ENCODE results near the gene NOL12. TPM values are rescaled to one million over a fixed set of nuclear protein-coding genes. Genes with fewer than 3 reads are reported as not detected.

NOL12 gene
- polyA plus RNA-seq, 1 of the 3 experiments (the other 2 are of a cell fraction): 52.2 TPM

DNA sequence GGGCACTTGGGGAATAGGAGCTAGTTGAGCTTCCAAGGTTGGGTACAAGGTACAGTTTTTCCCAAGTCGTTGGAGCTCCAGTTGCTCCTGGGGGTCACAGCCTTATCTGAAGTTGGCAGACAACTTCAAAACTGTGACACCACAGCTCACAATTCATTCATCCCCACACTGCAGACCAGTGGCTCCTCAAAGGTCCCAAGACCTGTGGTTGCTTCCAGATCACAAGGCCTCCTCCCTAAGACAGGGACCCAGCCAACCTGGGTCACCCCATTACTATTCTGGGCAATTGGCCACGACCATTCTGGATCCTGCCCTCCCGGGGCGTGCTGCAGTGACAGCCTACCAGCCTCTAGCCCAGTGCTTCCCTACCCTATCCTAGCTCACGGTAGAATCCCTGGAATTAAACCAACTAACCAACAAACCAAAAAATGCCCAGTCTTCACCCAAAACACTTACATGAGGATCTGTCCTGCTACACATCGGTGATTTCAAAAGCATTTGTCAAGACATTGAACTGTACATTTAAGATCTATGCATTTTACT lies 28.5 kb upstream of the NOL12 start:
- DNase-seq: peak; percentile 75

DNA sequence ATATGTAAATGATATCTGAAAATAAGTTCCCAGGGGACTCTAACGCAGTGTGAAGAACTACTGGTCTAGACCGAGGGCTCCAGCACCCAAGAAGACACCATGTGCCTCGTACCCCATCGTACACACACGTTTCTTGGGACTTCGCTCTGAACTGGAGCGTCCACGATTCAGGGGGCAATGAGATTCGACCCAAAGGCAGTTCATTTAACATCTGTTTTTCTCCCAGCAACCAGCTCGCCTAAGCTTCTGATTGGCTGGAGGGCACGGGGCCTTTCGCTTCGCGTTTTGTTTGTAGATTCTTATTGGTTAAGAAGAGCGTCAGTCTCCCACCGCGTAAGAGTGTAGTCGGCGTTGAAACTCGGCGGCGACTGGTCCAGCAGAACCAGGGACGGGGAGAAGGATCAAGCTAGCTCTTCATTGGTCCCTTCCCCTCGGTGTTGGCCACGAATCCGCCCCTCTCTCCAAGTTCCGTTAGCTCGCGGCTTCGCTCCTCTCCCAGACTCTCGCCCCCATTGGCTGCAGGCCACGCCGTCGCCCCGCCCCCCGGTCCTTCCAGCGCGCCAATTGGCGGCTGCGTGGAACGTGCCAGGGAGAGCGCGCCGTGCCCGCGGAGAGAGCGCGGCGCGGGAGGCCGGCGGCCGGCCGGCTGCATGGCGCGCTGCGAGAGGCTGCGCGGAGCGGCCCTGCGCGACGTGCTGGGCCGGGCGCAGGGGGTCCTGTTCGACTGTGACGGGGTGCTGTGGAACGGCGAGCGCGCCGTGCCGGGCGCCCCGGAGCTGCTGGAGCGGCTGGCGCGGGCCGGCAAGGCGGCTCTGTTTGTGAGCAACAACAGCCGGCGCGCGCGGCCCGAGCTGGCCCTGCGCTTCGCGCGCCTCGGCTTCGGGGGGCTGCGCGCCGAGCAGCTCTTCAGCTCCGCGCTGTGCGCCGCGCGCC lies 27.7 kb upstream of the NOL12 start, which contains the start of gene PDXP:
Gene PDXP, plus strand, starts transcription at position 591 of the 933 bp plus-strand sequence. Its CDS starts 60 bp downstream, at position 651.
- whole genome bisulfite sequencing (ENCODE audit: low lambda C conversion rate): 2% methylated on average over 27 of the region's 101 CpGs
- peaks cover 20% of the 10 kb centered on the region for H3F3A ChIP-seq (replicated peaks; ENCODE audit: insufficient read depth)
- peak; percentile 98 for DNase-seq
- peaks cover 40% of the 10 kb centered on the region for H3K79me2 ChIP-seq (ENCODE audit: insufficient read depth)
- H2AFZ ChIP-seq (ENCODE audit: low read depth): peak within 1 kb of the TSS; percentile 91
- POLR2A ChIA-PET: interaction anchor here (0.8 to 2.7 kb wide), 12 partner anchors 9 to 149 kb away, joined by 3 to 28 read pairs (median 6); partner anchors contain the start of genes GCAT, LGALS1 and NOL12
- H3K4me3 ChIP-seq (ENCODE audit: low read depth in 2 of 2, low read length in 1 of 2): peak within 1 kb of the TSS; percentile 67 to 70
- no peaks in the 10 kb centered on the region for H3K9me3 ChIP-seq
- CTCF ChIA-PET: interaction anchor here (0.6 to 44.3 kb wide), 10 partner anchors 12 to 96 kb away, joined by 3 to 898 read pairs (median 5); partner anchors contain the start of genes LGALS1, NOL12, SH3BP1 and TRIOBP
- H3K27ac ChIP-seq (ENCODE audit: low read depth in 2 of 2, low read length in 1 of 2): peak within 1 kb of the TSS; percentile 73 to 93
- peaks cover 19 to 37% of the 10 kb centered on the region in 2 experiments; a peak in 3 of 4 replicates for H3K4me1 ChIP-seq (ENCODE audit: control insufficient read depth in 1 of 2, insufficient read depth in 2 of 2, low read depth in 1 of 2, low read length in 1 of 2)
- peaks cover 22% of the 10 kb centered on the region; the same call in 1 of the 2 replicates for H4K20me1 ChIP-seq (ENCODE audit: insufficient read depth)
- H3K36me3 ChIP-seq (replicated peaks in 1 of 2; ENCODE audit: control insufficient read depth in 1 of 2, insufficient read depth in 2 of 2, low read length in 1 of 2): no peaks in the 10 kb centered on the region
- H3K9me2 ChIP-seq: no peaks in the 10 kb centered on the region
- peak within 1 kb of the TSS; percentile 67 for H3K9ac ChIP-seq
- H3K27me3 ChIP-seq (ENCODE audit: insufficient read depth): no peaks in the 10 kb centered on the region
- peak within 1 kb of the TSS; percentile 93 for H3K4me2 ChIP-seq
- TF ChIP-seq FOXJ3 (CRISPR knock-in tag; IDR thresholded peaks at IDR 0.05): no peak
- TF ChIP-seq, protein P1, sequence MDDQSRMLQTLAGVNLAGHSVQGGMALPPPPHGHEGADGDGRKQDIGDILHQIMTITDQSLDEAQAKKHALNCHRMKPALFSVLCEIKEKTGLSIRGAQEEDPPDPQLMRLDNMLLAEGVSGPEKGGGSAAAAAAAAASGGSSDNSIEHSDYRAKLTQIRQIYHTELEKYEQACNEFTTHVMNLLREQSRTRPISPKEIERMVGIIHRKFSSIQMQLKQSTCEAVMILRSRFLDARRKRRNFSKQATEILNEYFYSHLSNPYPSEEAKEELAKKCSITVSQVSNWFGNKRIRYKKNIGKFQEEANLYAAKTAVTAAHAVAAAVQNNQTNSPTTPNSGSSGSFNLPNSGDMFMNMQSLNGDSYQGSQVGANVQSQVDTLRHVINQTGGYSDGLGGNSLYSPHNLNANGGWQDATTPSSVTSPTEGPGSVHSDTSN (IDR thresholded peaks at IDR 0.05): peak; percentile 100
- peak; percentile 61; the same call in 1 of the 2 replicates for TF ChIP-seq MXI1 (IDR thresholded peaks at IDR 0.05; ENCODE audit: low read depth, low read length)
- TF ChIP-seq, protein P2, sequence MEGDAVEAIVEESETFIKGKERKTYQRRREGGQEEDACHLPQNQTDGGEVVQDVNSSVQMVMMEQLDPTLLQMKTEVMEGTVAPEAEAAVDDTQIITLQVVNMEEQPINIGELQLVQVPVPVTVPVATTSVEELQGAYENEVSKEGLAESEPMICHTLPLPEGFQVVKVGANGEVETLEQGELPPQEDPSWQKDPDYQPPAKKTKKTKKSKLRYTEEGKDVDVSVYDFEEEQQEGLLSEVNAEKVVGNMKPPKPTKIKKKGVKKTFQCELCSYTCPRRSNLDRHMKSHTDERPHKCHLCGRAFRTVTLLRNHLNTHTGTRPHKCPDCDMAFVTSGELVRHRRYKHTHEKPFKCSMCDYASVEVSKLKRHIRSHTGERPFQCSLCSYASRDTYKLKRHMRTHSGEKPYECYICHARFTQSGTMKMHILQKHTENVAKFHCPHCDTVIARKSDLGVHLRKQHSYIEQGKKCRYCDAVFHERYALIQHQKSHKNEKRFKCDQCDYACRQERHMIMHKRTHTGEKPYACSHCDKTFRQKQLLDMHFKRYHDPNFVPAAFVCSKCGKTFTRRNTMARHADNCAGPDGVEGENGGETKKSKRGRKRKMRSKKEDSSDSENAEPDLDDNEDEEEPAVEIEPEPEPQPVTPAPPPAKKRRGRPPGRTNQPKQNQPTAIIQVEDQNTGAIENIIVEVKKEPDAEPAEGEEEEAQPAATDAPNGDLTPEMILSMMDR (IDR thresholded peaks at IDR 0.05): no peak
- peak; percentile 36 for TF ChIP-seq POLR2AphosphoS5 (IDR thresholded peaks at IDR 0.05; ENCODE audit: low read depth, low read length)
- no peak for TF ChIP-seq ELF1 (IDR thresholded peaks at IDR 0.05)
- TF ChIP-seq EP300 (IDR thresholded peaks at IDR 0.05; ENCODE audit: borderline replicate concordance in 1 of 2, low read depth in 1 of 2, low read length in 1 of 2): no peak; a peak in 1 of 4 replicates
- peak; percentile 18; the same call in 1 of the 2 replicates for TF ChIP-seq NRF1 (IDR thresholded peaks at IDR 0.05; ENCODE audit: low read depth, low read length)
- peak; percentile 99 for TF ChIP-seq RFX5 (IDR thresholded peaks at IDR 0.05; ENCODE audit: low read length)
- 0 out of 2 replicates have a peak, but pooled peaks have one; percentile 41 for TF ChIP-seq GABPA (IDR thresholded peaks at IDR 0.05; ENCODE audit: low read depth)
- TF ChIP-seq CHD2 (IDR thresholded peaks at IDR 0.05; ENCODE audit: low read length, partially characterized antibody): peak; percentile 89
- no peak for TF ChIP-seq JUND (IDR thresholded peaks at IDR 0.05)
- no peak for TF ChIP-seq RXRA (IDR thresholded peaks at IDR 0.05; ENCODE audit: borderline replicate concordance, low read depth)

More for the DNA sequence above, 28.5 kb upstream of the NOL12 start:
- peaks cover 33% of the 10 kb centered on the region for H3K79me2 ChIP-seq (ENCODE audit: insufficient read depth)
- peaks cover 20% of the 10 kb centered on the region for H3F3A ChIP-seq (replicated peaks; ENCODE audit: insufficient read depth)
- no peak for TF ChIP-seq CHD2 (IDR thresholded peaks at IDR 0.05; ENCODE audit: low read length, partially characterized antibody)
- TF ChIP-seq, protein P3, sequence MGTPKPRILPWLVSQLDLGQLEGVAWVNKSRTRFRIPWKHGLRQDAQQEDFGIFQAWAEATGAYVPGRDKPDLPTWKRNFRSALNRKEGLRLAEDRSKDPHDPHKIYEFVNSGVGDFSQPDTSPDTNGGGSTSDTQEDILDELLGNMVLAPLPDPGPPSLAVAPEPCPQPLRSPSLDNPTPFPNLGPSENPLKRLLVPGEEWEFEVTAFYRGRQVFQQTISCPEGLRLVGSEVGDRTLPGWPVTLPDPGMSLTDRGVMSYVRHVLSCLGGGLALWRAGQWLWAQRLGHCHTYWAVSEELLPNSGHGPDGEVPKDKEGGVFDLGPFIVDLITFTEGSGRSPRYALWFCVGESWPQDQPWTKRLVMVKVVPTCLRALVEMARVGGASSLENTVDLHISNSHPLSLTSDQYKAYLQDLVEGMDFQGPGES (IDR thresholded peaks at IDR 0.05; ENCODE audit: low read depth, low read length): no peak
- no peak for TF ChIP-seq EP300 (IDR thresholded peaks at IDR 0.05; ENCODE audit: borderline replicate concordance in 1 of 2, low read depth in 1 of 2, low read length in 1 of 2)
- TF ChIP-seq RFX5 (IDR thresholded peaks at IDR 0.05; ENCODE audit: low read length): no peak
- TF ChIP-seq NFIC (IDR thresholded peaks at IDR 0.05; ENCODE audit: borderline replicate concordance): no peak
- TF ChIP-seq, protein P1 (IDR thresholded peaks at IDR 0.05): no peak
- CTCF ChIA-PET: interaction anchor here (1.4 to 44.3 kb wide), 5 partner anchors 24 to 78 kb away, joined by 5 to 898 read pairs (median 6); partner anchors contain the start of genes NOL12, SH3BP1 and TRIOBP
- peak overlapping the region; percentile 73 to 93 for H3K27ac ChIP-seq (ENCODE audit: low read depth in 2 of 2, low read length in 1 of 2)
- H3K9me3 ChIP-seq: no peaks in the 10 kb centered on the region
- H3K4me2 ChIP-seq: peak overlapping the region; percentile 82
- peaks cover 0 to 3% of the 10 kb centered on the region in 2 experiments for H3K36me3 ChIP-seq (replicated peaks in 1 of 2; ENCODE audit: control insufficient read depth in 1 of 2, insufficient read depth in 2 of 2, low read length in 1 of 2)
- peak overlapping the region; percentile 50; the same call in 1 of the 2 replicates for H3K9ac ChIP-seq
- H2AFZ ChIP-seq (ENCODE audit: low read depth): peak overlapping the region; percentile 91
- H3K27me3 ChIP-seq (ENCODE audit: insufficient read depth): no peaks in the 10 kb centered on the region
- 13% methylated on average over 6 of the region's 6 CpGs for WGBS (ENCODE audit: low lambda C conversion rate)
- H3K4me1 ChIP-seq (ENCODE audit: control insufficient read depth in 1 of 2, insufficient read depth in 2 of 2, low read depth in 1 of 2, low read length in 1 of 2): peaks cover 19 to 37% of the 10 kb centered on the region in 2 experiments; a peak in 3 of 4 replicates
- no peaks in the 10 kb centered on the region for H3K9me2 ChIP-seq
- H4K20me1 ChIP-seq (ENCODE audit: insufficient read depth): peaks cover 22% of the 10 kb centered on the region; the same call in 1 of the 2 replicates
- POLR2A ChIA-PET: interaction anchor here (0.8 to 2.7 kb wide), 12 partner anchors 10 to 149 kb away, joined by 3 to 28 read pairs (median 4); partner anchors contain the start of genes GCAT, LGALS1 and NOL12
- peak overlapping the region; percentile 67 to 69 for H3K4me3 ChIP-seq (ENCODE audit: low read depth in 2 of 2, low read length in 1 of 2)

All from SK-N-SH (cell line).